ENCODE results near the gene AOPEP. TPM values are rescaled to one million over a fixed set of nuclear protein-coding genes. Genes with fewer than 3 reads are reported as not detected.

The AOPEP gene
- total and polyA plus RNA-seq, 9 of the 15 experiments (the other 6 are each of a cell fraction or from before 2014, with no cell fraction given): 4.5 to 19.3 (median 13.5) TPM

DNA sequence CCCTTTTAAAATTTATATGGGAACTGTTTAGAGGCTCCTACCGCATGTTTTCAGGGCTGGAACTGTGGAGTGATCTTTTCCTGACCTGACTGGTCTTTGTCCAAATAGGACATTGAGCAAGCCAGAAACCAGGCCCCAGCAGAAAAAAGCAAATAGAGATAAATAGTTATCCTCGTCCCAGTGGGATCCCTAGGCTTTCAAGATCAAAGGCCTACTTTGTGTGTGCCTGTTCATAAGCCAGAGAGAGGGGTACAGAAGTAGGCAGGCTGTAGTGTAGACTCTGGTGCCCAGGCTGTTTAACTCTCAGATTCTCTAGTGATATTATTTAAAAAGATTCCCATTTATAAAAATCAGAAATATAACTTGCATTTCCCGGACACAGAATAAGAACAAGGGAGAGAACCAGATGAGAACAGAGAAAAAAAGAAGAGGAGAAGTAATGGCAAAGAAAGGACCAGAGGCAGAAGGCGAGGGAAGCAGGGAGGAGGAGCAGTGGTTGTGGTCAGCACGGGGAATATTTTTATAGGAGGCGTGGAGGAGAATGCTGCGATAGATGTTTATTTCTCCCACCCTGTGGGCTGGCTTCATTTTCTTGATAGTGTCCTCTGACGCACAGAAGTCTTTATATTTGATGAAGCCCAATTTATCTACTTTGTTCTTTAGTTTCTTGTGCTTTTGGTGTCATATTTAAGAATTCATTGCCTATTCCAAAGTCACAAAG lies 101.2 kb downstream of the AOPEP start:
- H3K4me1 ChIP-seq (replicated peaks in 1 of 2; ENCODE audit: control insufficient read depth in 2 of 2, insufficient read depth in 2 of 2, low read length in 2 of 2): no peaks in the 10 kb centered on the region
- WGBS (ENCODE audit: insufficient coverage, low coverage, missing lambda C conversion rate): 69% methylated on average over 8 of the region's 8 CpGs
- ChIA-PET CTCF (ENCODE audit: low intra/inter-chr PET ratio) (no interaction called here), POLR2A (no interaction called here)
- intact Hi-C loops (cut with micrococcal nuclease): no loop called here
- H3K9ac ChIP-seq (ENCODE audit: insufficient read depth in 1 of 2, low read depth in 2 of 2, low read length in 2 of 2): no peak overlapping the region
- FAIRE-seq: no peak
- no peaks in the 10 kb centered on the region for H3K9me1 ChIP-seq (ENCODE audit: control insufficient read depth, insufficient read depth, low read length)
- in situ Hi-C loops (cut with MboI): no loop called here
- ATAC-seq: no peak
- H3K36me3 ChIP-seq (ENCODE audit: control insufficient read depth, insufficient read depth, low read length): no peaks in the 10 kb centered on the region
- no peaks in the 10 kb centered on the region for H3K79me2 ChIP-seq (ENCODE audit: control insufficient read depth, insufficient read depth, low read length)
- no peak for DNase-seq (ENCODE audit: extremely low read depth in 1 of 4, low spot score in 3 of 4)
- BruUV-seq (replicated peaks): no TSS peak
- no peak overlapping the region for H3K4me2 ChIP-seq (ENCODE audit: insufficient read depth, low read length)
- H3K4me3 ChIP-seq: no peak overlapping the region
- H3K27me3 ChIP-seq (ENCODE audit: control insufficient read depth in 2 of 2, insufficient read depth in 2 of 2, low read length in 2 of 2): no peaks in the 10 kb centered on the region
- no peak overlapping the region for H3K27ac ChIP-seq (ENCODE audit: extremely low read depth, low read depth, low read length)
- H2AFZ ChIP-seq (ENCODE audit: low read depth, low read length): no peak overlapping the region
- H3K9me3 ChIP-seq (replicated peaks; ENCODE audit: control insufficient read depth, insufficient read depth, low read depth, low read length): no peaks in the 10 kb centered on the region
- H4K20me1 ChIP-seq (replicated peaks; ENCODE audit: control insufficient read depth, insufficient read depth, low read length): no peaks in the 10 kb centered on the region
- TF ChIP-seq, protein P1, sequence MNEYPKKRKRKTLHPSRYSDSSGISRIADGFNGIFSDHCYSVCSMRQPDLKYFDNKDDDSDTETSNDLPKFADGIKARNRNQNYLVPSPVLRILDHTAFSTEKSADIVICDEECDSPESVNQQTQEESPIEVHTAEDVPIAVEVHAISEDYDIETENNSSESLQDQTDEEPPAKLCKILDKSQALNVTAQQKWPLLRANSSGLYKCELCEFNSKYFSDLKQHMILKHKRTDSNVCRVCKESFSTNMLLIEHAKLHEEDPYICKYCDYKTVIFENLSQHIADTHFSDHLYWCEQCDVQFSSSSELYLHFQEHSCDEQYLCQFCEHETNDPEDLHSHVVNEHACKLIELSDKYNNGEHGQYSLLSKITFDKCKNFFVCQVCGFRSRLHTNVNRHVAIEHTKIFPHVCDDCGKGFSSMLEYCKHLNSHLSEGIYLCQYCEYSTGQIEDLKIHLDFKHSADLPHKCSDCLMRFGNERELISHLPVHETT (CRISPR knock-in tag; conservative IDR thresholded peaks at IDR 0.05 in 1 of 2, IDR thresholded peaks at IDR 0.05 in 1 of 2): no peak
- no peak for TF ChIP-seq NR2C1 (IDR thresholded peaks at IDR 0.05)
- TF ChIP-seq NR2C1 (tag; IDR thresholded peaks at IDR 0.05): no peak
- TF ChIP-seq RB1 (IDR thresholded peaks at IDR 0.05; ENCODE audit: low read depth): no peak
- no peak for TF ChIP-seq CHD2 (IDR thresholded peaks at IDR 0.05; ENCODE audit: low read depth, low read length)
- TF ChIP-seq HDAC6 (IDR thresholded peaks at IDR 0.05; ENCODE audit: low read depth, low read length): no peak
- TF ChIP-seq, protein P2, sequence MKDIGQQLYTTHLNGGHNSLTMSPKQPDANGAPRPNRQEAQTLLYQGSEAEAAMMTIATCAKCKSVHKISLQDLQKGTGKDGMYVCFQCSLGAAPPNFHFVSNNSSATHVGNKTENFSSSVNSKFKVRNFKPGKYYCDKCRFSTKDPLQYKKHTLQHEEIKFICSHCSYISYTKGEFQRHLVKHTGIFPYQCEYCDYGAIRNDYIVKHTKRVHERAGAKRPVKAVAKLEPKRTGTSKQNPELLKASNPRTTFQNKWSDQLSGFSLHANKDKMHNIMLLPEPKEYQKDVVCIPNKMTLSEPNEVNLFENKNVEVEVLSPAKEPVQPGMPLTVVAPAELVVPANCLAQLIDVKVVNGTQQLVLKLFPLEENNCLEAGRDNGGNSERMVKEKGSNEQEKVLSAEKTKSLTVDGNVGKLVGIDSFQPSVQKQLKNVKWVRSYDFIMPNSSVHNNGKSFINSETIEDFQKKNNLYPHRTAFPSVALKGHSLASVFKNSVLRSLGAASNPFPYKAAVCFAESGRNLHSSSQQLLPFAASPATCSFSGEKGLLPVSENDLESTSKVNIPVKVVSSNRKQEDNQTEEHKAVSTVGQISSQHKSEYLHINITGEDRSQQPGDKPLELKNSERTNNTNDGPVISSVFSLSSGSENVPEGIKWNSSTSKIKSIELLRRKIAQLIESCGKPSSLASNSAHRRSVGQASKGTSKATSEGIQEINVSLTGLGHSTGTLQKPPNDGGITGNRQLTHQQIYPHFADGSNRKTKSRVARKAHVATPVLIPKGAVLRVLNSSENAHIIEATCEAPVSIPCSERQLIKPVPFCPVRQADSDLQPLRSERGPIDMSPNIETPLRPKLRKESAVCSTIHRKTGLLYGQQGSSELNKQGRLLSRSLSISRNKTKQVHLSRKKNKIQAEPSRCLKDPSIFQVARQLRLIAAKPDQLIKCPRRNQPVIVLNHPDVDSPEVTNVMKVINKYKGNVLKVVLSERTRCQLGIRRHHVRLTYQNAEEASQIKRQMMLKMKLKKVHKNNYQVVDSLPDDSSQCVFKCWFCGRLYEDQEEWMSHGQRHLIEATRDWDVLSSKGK (CRISPR knock-in tag; IDR thresholded peaks at IDR 0.05): no peak
- no peak for TF ChIP-seq RAD21 (CRISPR knock-in tag; conservative IDR thresholded peaks at IDR 0.05 in 1 of 2, IDR thresholded peaks at IDR 0.05 in 1 of 2)
- no peak for TF ChIP-seq ZKSCAN3 (CRISPR knock-in tag; IDR thresholded peaks at IDR 0.05)
- no peak for TF ChIP-seq FOXK1 (CRISPR knock-in tag; IDR thresholded peaks at IDR 0.05; ENCODE audit: borderline replicate concordance)
- TF ChIP-seq ADNP (tag; IDR thresholded peaks at IDR 0.05): no peak
- TF ChIP-seq ZNF23 (CRISPR knock-in tag; IDR thresholded peaks at IDR 0.05): no peak
- no peak for TF ChIP-seq ZKSCAN8 (CRISPR knock-in tag; IDR thresholded peaks at IDR 0.05)
- TF ChIP-seq PHB (CRISPR knock-in tag; IDR thresholded peaks at IDR 0.05): no peak
- TF ChIP-seq, protein P3, sequence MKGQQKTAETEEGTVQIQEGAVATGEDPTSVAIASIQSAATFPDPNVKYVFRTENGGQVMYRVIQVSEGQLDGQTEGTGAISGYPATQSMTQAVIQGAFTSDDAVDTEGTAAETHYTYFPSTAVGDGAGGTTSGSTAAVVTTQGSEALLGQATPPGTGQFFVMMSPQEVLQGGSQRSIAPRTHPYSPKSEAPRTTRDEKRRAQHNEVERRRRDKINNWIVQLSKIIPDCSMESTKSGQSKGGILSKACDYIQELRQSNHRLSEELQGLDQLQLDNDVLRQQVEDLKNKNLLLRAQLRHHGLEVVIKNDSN (CRISPR knock-in tag; IDR thresholded peaks at IDR 0.05): no peak
- TF ChIP-seq ZZZ3 (IDR thresholded peaks at IDR 0.05): no peak

Data from K562 (cell line).